ENCODE results near the gene DUSP10.

GRCh38 chr1:221708987-221709386 lies 32.9 kb downstream of the DUSP10 start:
- TF ChIP-seq POLR2A (IDR thresholded peaks at IDR 0.05) (no peak), CTCF (IDR thresholded peaks at IDR 0.05) (no peak)
